IMR-90 (cell line): ENCODE measurements around the gene CITED4. TPM values are rescaled to one million over a fixed set of nuclear protein-coding genes. Genes with fewer than 3 reads are reported as not detected.

ENCODE experiments used
- ATAC-seq: fragments of 200-7000 bp; cut with Tn5 transposase; 2 replicates; pipeline ENCODE4 v1.9.1; 2020; ENCODE audit warnings: low read depth, mild to moderate bottlenecking, moderate library complexity
- BruUV-seq: library from RNA; stranded (reverse); fragments of 400-500 nt; replicated peaks from 2 replicates; lab custom pipeline; 2021; lab: Mats Ljungman, UMichigan
- CTCF ChIA-PET: fragments of 300-600 bp; formaldehyde crosslinking; extraction: SDS; loops from one replicate; lab custom pipeline; 2021; ENCODE audit warnings: antibody characterized with exemption; lab: Yijun Ruan, JAX
- POLR2A ChIA-PET: fragments of 300-600 bp; sonication (Branson Sonifier 250); formaldehyde crosslinking; loops from one replicate; lab custom pipeline; 2022; ENCODE audit warnings: antibody characterized with exemption; ENCODE audit not compliant: unreplicated experiment; lab: Charles Lee
- DNase-seq: peaks from one replicate; pipeline ENCODE4 v3.0.0; 2013
- H2AFZ ChIP-seq: replicated peaks from 2 replicates; pipeline ENCODE3; 2013; ENCODE audit warnings: low read length, mild to moderate bottlenecking; ENCODE audit not compliant: poor library complexity
- H2AK5ac ChIP-seq: 2 replicates; pipeline ENCODE4 v1.6.1; 2013; ENCODE audit warnings: low read depth, low read length, inconsistent platforms
- H2AK9ac ChIP-seq: replicated peaks from 2 replicates; pipeline ENCODE3; 2013; ENCODE audit warnings: mild to moderate bottlenecking, low read depth, low read length, moderate library complexity; ENCODE audit not compliant: poor library complexity
- H2BK120ac ChIP-seq: 2 replicates; pipeline ENCODE4 v1.6.1; 2013; ENCODE audit warnings: low read depth, low read length, inconsistent platforms
- H2BK15ac ChIP-seq: 3 replicates; pipeline ENCODE4 v1.6.1; 2013; ENCODE audit warnings: low read depth, low read length, inconsistent platforms
- H2BK20ac ChIP-seq: 2 replicates; pipeline ENCODE4 v1.6.1; 2013; ENCODE audit warnings: low read depth, mild to moderate bottlenecking, inconsistent platforms, low read length, moderate library complexity
- H2BK5ac ChIP-seq: 2 replicates; pipeline ENCODE4 v1.6.1; 2013; ENCODE audit warnings: mild to moderate bottlenecking, low read depth, low read length, inconsistent platforms; ENCODE audit not compliant: poor library complexity, severe bottlenecking
- H3K14ac ChIP-seq: replicated peaks from 2 replicates; pipeline ENCODE4 v1.6.1; 2013; ENCODE audit warnings: low read depth, low read length, inconsistent platforms
- H3K18ac ChIP-seq: 2 replicates; pipeline ENCODE4 v1.6.1; 2013; ENCODE audit warnings: low read depth, low read length, control low read depth
- H3K23ac ChIP-seq: 2 replicates; pipeline ENCODE4 v1.6.1; 2013; ENCODE audit warnings: low read depth, low read length, inconsistent platforms
- H3K27ac ChIP-seq: 2 replicates; pipeline ENCODE4 v1.5.1; 2013; ENCODE audit warnings: mild to moderate bottlenecking, control low read depth, low read length; ENCODE audit not compliant: insufficient read depth
- H3K27me3 ChIP-seq: 2 replicates; pipeline ENCODE4 v1.6.1; 2013; ENCODE audit warnings: low read length; ENCODE audit not compliant: control insufficient read depth, insufficient read depth
- H3K36me3 ChIP-seq: 2 replicates; pipeline ENCODE4 v1.6.1; 2013; ENCODE audit warnings: low read length, mixed read lengths; ENCODE audit not compliant: control insufficient read depth, insufficient read depth
- H3K4ac ChIP-seq: 2 replicates; pipeline ENCODE4 v1.6.1; 2013; ENCODE audit warnings: low read depth, low read length, inconsistent platforms
- H3K4me1 ChIP-seq: 2 replicates; pipeline ENCODE4 v1.6.1; 2013; ENCODE audit warnings: low read length, mixed read lengths; ENCODE audit not compliant: control insufficient read depth, insufficient read depth
- H3K4me2 ChIP-seq: 2 replicates; pipeline ENCODE4 v1.6.1; 2013; ENCODE audit warnings: low read depth, mild to moderate bottlenecking, control low read depth, low read length, moderate library complexity
- H3K4me3 ChIP-seq: 2 replicates; pipeline ENCODE4 v1.5.1; 2013; ENCODE audit warnings: low read depth, mild to moderate bottlenecking, control low read depth, low read length, moderate library complexity; ENCODE audit not compliant: insufficient read depth
- H3K56ac ChIP-seq: 2 replicates; pipeline ENCODE4 v1.6.1; 2013; ENCODE audit warnings: low read length, inconsistent platforms; ENCODE audit not compliant: insufficient read depth; ENCODE audit errors: extremely low read depth
- H3K79me1 ChIP-seq, 2 experiments: 2 replicates each; pipeline ENCODE4 v1.6.1; 2013; ENCODE audit warnings: low read length in 2 of 2, inconsistent platforms in 1 of 2, low read depth in 1 of 2
- H3K9ac ChIP-seq: 2 replicates; pipeline ENCODE4 v1.6.1; 2013; ENCODE audit warnings: low read depth, low read length, control low read depth
- H3K9me1 ChIP-seq: 2 replicates; pipeline ENCODE4 v1.6.1; 2013; ENCODE audit warnings: low read length, inconsistent platforms; ENCODE audit not compliant: insufficient read depth
- H3K9me3 ChIP-seq: 2 replicates; pipeline ENCODE4 v1.6.1; 2013; ENCODE audit warnings: low read length; ENCODE audit not compliant: control insufficient read depth, insufficient read depth
- H4K20me1 ChIP-seq: 2 replicates; pipeline ENCODE4 v1.6.1; 2013; ENCODE audit warnings: low read length, inconsistent platforms; ENCODE audit not compliant: insufficient read depth
- H4K5ac ChIP-seq: 2 replicates; pipeline ENCODE4 v1.6.1; 2013; ENCODE audit warnings: mild to moderate bottlenecking, low read depth, low read length, control low read depth
- H4K8ac ChIP-seq, 2 experiments: 2 replicates each; pipeline ENCODE4 v1.6.1; 2013; ENCODE audit warnings: low read depth in 2 of 2, low read length in 2 of 2, control low read depth in 1 of 2, inconsistent platforms in 1 of 2
- H4K91ac ChIP-seq: 2 replicates; pipeline ENCODE4 v1.6.1; 2013; ENCODE audit warnings: low read depth, low read length, inconsistent platforms; ENCODE audit not compliant: insufficient read depth
- CEBPB ChIP-seq: IDR thresholded peaks from 2 replicates; pipeline ENCODE4 v1.6.1; 2012; ENCODE audit warnings: low read depth, low read length, improper control_type of control experiment
- CHD1 ChIP-seq: IDR thresholded peaks from 2 replicates; pipeline ENCODE4 v1.6.1; 2012; ENCODE audit warnings: low read depth, low read length, improper control_type of control experiment
- FOS ChIP-seq: fragments of 150-350 bp; IDR thresholded peaks from 2 replicates; pipeline ENCODE4 v1.6.1; 2016; ENCODE audit warnings: low read depth, low read length
- MAZ ChIP-seq: IDR thresholded peaks from 2 replicates; pipeline ENCODE4 v1.6.1; 2012; ENCODE audit warnings: low read depth, mild to moderate bottlenecking, low read length, improper control_type of control experiment, moderate library complexity, borderline replicate concordance
- NFE2L2 ChIP-seq: fragments of 150-350 bp; IDR thresholded peaks from 2 replicates; pipeline ENCODE4 v1.6.1; 2016; ENCODE audit warnings: low read depth, mild to moderate bottlenecking, low read length
- POLR2A ChIP-seq: IDR thresholded peaks from 2 replicates; pipeline ENCODE4 v1.6.1; 2012; ENCODE audit warnings: mild to moderate bottlenecking, low read depth, low read length
- RAD21 ChIP-seq: IDR thresholded peaks from 2 replicates; pipeline ENCODE4 v1.6.1; 2012; ENCODE audit warnings: low read length, improper control_type of control experiment
- RCOR1 ChIP-seq: IDR thresholded peaks from 2 replicates; pipeline ENCODE4 v1.6.1; 2012; ENCODE audit warnings: mild to moderate bottlenecking, low read length, improper control_type of control experiment; ENCODE audit not compliant: insufficient replicate concordance
- RFX5 ChIP-seq: IDR thresholded peaks from 2 replicates; pipeline ENCODE4 v1.8.0; 2012; ENCODE audit warnings: low read depth, mild to moderate bottlenecking, low read length, moderate library complexity
- WGBS, 2 experiments: methylation state at CpG; one replicate each; pipeline versions ENCODE4 v1.1.5 to v1.1.7; 2013; ENCODE audit warnings: missing lambda C conversion rate in 2 of 2; ENCODE audit not compliant: insufficient read length in 1 of 2; ENCODE audit errors: extremely low coverage in 2 of 2; 5-methylcytosine and 5-hydroxymethylcytosine counted together
- dilution Hi-C: fragments of 300-500 bp; cut with HindIII; formaldehyde crosslinking; loops from one replicate; pipeline ENCODE4 v1.14.3; 2018; ENCODE audit warnings: low sequenced_read_pairs; ENCODE audit not compliant: unreplicated experiment
- in situ Hi-C: fragments of 300-500 bp; cut with MboI; formaldehyde crosslinking; loops from 3 replicates; pipeline ENCODE4 v1.14.3; 2019; ENCODE audit warnings: low sequenced_read_pairs, inconsistent platforms, mixed read lengths
- intact Hi-C: fragments of 100-400 bp; cut with micrococcal nuclease; formaldehyde crosslinking; loops from 2 replicates; pipeline ENCODE4 v1.10.0; 2022
- polyA plus RNA-seq, 3 experiments: library from polyadenylated mRNA; depleted of rRNA; stranded (reverse); fragments of >200 nt; gene quantifications; 2 replicates each; pipeline ENCODE4 v1.2.3, GENCODE V29; 2012; ENCODE audit warnings: low replicate concordance in 1 of 3
- total RNA-seq: library from RNA; depleted of rRNA; stranded (reverse); fragments of >200 nt; gene quantifications from 2 replicates; pipeline ENCODE4 v1.2.3, GENCODE V29; 2012
- TF ChIP-seq, protein P1 (sequence below): conservative IDR thresholded peaks from 2 replicates; pipeline ENCODE4 v1.5.1; 2012; ENCODE audit warnings: mild to moderate bottlenecking, low read depth, low read length, improper control_type of control experiment
- TF ChIP-seq, protein P2 (sequence below): fragments of 150-350 bp; IDR thresholded peaks from 2 replicates; pipeline ENCODE4 v1.6.1; 2016; ENCODE audit warnings: low read depth, mild to moderate bottlenecking, low read length, moderate library complexity, borderline replicate concordance

Gene CITED4
- total and polyA plus RNA-seq, 2 of the 4 experiments (the other 2 are of a cell fraction): under 0.01 to 1.6 TPM

DNA sequence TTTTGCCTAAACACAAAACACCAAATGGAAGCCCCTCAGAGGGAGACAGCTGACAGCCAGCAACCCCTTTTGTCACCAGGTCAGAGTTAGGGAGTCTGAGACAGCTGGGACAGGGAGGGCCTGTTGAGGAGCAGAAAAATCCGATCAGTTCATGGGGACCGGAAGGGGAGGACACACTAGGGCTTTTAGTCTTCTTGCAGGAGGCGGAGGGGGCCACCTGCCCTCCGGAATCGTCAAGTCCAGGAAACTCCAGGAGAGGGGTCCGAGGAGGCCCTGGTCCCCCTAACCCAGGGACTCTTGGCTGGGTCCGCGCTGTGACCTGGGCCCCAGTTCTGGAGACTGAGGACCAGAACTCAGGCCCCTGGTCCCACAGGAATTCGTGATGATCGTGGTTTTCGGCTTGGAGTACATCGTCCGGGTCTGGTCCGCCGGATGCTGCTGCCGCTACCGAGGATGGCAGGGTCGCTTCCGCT is 44.3 kb downstream of the CITED4 start:
- Histone ChIP-seq H3K4me3 (no peak overlapping the region), H2AFZ (peak overlapping the region; percentile 3), H4K20me1 (no peaks in the 10 kb centered on the region), H2AK5ac (no peak overlapping the region), H3K36me3 (no peaks in the 10 kb centered on the region), H2BK5ac (no peak overlapping the region), H2BK20ac (no peak overlapping the region), H3K4ac (no peak overlapping the region), H4K91ac (no peak overlapping the region), H3K27ac (no peak overlapping the region), H3K56ac (no peak overlapping the region), H2BK120ac (no peak overlapping the region), H2BK15ac (no peak overlapping the region), H3K4me2 (no peak overlapping the region; the same call in 1 of the 2 replicates), H3K27me3 (peaks cover 49% of the 10 kb centered on the region), H3K23ac (0 out of 2 replicates have a peak overlapping the region, but pooled peaks have one; percentile 38), H3K9ac (no peak overlapping the region), H3K14ac (no peak overlapping the region), H3K9me3 (no peaks in the 10 kb centered on the region), H3K9me1 (no peaks in the 10 kb centered on the region), H4K5ac (no peak overlapping the region), H3K4me1 (peaks cover 3% of the 10 kb centered on the region), H3K18ac (no peak overlapping the region), H4K8ac (no peak overlapping the region), H2AK9ac (no peak overlapping the region), H3K79me1 (no peaks in the 10 kb centered on the region)
- WGBS, 2 experiments: 42% methylated on average over 17 of the region's 19 CpGs; no CpG with 5 or more reads in 1 of the 2 experiments
- dilution Hi-C loops (no loop called here), in situ Hi-C loops (no loop called here), intact Hi-C loops (no loop called here)
- no peak for DNase-seq
- BruUV-seq: no TSS peak
- TF ChIP-seq CEBPB (no peak), RFX5 (no peak), FOS (no peak), RAD21 (no peak), CHD1 (no peak), MAZ (no peak), POLR2A (no peak), NFE2L2 (no peak), RCOR1 (no peak)
- TF ChIP-seq, protein P1, sequence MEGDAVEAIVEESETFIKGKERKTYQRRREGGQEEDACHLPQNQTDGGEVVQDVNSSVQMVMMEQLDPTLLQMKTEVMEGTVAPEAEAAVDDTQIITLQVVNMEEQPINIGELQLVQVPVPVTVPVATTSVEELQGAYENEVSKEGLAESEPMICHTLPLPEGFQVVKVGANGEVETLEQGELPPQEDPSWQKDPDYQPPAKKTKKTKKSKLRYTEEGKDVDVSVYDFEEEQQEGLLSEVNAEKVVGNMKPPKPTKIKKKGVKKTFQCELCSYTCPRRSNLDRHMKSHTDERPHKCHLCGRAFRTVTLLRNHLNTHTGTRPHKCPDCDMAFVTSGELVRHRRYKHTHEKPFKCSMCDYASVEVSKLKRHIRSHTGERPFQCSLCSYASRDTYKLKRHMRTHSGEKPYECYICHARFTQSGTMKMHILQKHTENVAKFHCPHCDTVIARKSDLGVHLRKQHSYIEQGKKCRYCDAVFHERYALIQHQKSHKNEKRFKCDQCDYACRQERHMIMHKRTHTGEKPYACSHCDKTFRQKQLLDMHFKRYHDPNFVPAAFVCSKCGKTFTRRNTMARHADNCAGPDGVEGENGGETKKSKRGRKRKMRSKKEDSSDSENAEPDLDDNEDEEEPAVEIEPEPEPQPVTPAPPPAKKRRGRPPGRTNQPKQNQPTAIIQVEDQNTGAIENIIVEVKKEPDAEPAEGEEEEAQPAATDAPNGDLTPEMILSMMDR: no peak
- TF ChIP-seq, protein P2, sequence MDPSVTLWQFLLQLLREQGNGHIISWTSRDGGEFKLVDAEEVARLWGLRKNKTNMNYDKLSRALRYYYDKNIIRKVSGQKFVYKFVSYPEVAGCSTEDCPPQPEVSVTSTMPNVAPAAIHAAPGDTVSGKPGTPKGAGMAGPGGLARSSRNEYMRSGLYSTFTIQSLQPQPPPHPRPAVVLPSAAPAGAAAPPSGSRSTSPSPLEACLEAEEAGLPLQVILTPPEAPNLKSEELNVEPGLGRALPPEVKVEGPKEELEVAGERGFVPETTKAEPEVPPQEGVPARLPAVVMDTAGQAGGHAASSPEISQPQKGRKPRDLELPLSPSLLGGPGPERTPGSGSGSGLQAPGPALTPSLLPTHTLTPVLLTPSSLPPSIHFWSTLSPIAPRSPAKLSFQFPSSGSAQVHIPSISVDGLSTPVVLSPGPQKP: no peak
- ChIA-PET POLR2A (no interaction called here), CTCF (no interaction called here)
- no peak for ATAC-seq
